ENCODE results near the gene FAM3C.
A peak's percentile ranks its signal among the peaks of the same experiment; 100 is the strongest.

Gene FAM3C

GRCh38 chr7:121373177-121373576, 22.9 kb downstream of the FAM3C start:
- no peak for DNase-seq

GRCh38 chr7:121372376-121373010, 23.6 kb downstream of the FAM3C start:
- no peak for DNase-seq

GRCh38 chr7:121371883-121372282, 24.2 kb downstream of the FAM3C start:
- no peak for DNase-seq

- DNase-seq = no peak
These were observed 24.7 kb downstream of the FAM3C start for GRCh38 chr7:121371367-121371766.

GRCh38 chr7:121369462-121369861, 26.6 kb downstream of the FAM3C start:
- no peak for DNase-seq

GRCh38 chr7:121366852-121367431, 29.2 kb downstream of the FAM3C start:
- DNase-seq = peak in 1 of 2 donors; percentile 41

- DNase-seq = no peak
These were observed 35.5 kb downstream of the FAM3C start for GRCh38 chr7:121360564-121360963.

- DNase-seq = no peak
These were observed 40.5 kb downstream of the FAM3C start for GRCh38 chr7:121355574-121355973.

GRCh38 chr7:121352323-121352722, 43.8 kb downstream of the FAM3C start:
- DNase-seq = no peak

- DNase-seq = no peak
These were observed 44.4 kb downstream of the FAM3C start for GRCh38 chr7:121351682-121352081.

GRCh38 chr7:121344497-121344896, 51.6 kb downstream of the FAM3C start:
- DNase-seq = no peak

GRCh38 chr7:121344093-121344492, 52.0 kb downstream of the FAM3C start:
- DNase-seq = no peak

GRCh38 chr7:121343302-121343701, 52.8 kb downstream of the FAM3C start:
- no peak for DNase-seq

GRCh38 chr7:121342631-121343030, 53.5 kb downstream of the FAM3C start:
- no peak for DNase-seq

GRCh38 chr7:121341933-121342332, 54.2 kb downstream of the FAM3C start:
- no peak for DNase-seq

GRCh38 chr7:121339082-121339481, 57.0 kb downstream of the FAM3C start:
- no peak for DNase-seq

- DNase-seq = no peak
These were observed 58.7 kb downstream of the FAM3C start for GRCh38 chr7:121337398-121337797.

- DNase-seq = no peak
These were observed 59.5 kb downstream of the FAM3C start for GRCh38 chr7:121336579-121336978.

- DNase-seq = no peak
These were observed 61.0 kb downstream of the FAM3C start for GRCh38 chr7:121334875-121335648.

GRCh38 chr7:121334376-121334775, 61.7 kb downstream of the FAM3C start:
- DNase-seq = no peak

GRCh38 chr7:121331574-121331973, 64.5 kb downstream of the FAM3C start:
- no peak for DNase-seq

GRCh38 chr7:121331048-121331447, 65.1 kb downstream of the FAM3C start:
- DNase-seq = no peak

- no peak for DNase-seq
These were observed 65.9 kb downstream of the FAM3C start for GRCh38 chr7:121330053-121330833.
